NCI-H187 (cell line): Measurements from ENCODE around the gene GHR.

Experiments
- DNase-seq, 2 experiments: peaks; one replicate each; lab custom pipeline; 2025; lab: John Stamatoyannopoulos, UW

GHR gene

GRCh38 chr5:42516282-42517042 is 93.2 kb downstream of the GHR start:
- DNase-seq: no peak

- no peak for DNase-seq
Measured at GRCh38 chr5:42517164-42517563, 93.9 kb downstream of the GHR start.

- no peak for DNase-seq
Measured at GRCh38 chr5:42518595-42519221, 95.5 kb downstream of the GHR start.

GRCh38 chr5:42520203-42520602 is 97.0 kb downstream of the GHR start:
- no peak for DNase-seq

- DNase-seq: no peak
Measured at GRCh38 chr5:42520957-42521356, 97.7 kb downstream of the GHR start.

GRCh38 chr5:42521406-42521805 is 98.2 kb downstream of the GHR start:
- DNase-seq: no peak

GRCh38 chr5:42522783-42523182 is 99.5 kb downstream of the GHR start:
- DNase-seq: no peak

GRCh38 chr5:42526179-42526578 is 102.9 kb downstream of the GHR start:
- DNase-seq: no peak

- no peak for DNase-seq
Measured at GRCh38 chr5:42531611-42532010, 108.4 kb downstream of the GHR start.

- DNase-seq: no peak
Measured at GRCh38 chr5:42542106-42542505, 118.9 kb downstream of the GHR start.

- no peak for DNase-seq
Measured at GRCh38 chr5:42543774-42544173, 120.5 kb downstream of the GHR start.

GRCh38 chr5:42545038-42545437 is 121.8 kb downstream of the GHR start:
- no peak for DNase-seq

GRCh38 chr5:42547141-42547540 is 123.9 kb downstream of the GHR start:
- DNase-seq: no peak

- no peak for DNase-seq
Measured at GRCh38 chr5:42547894-42548293, 124.7 kb downstream of the GHR start.

- DNase-seq: no peak
Measured at GRCh38 chr5:42552597-42552996, 129.4 kb downstream of the GHR start.

GRCh38 chr5:42553461-42553860 is 130.2 kb downstream of the GHR start:
- no peak for DNase-seq

GRCh38 chr5:42555010-42555409 is 131.8 kb downstream of the GHR start:
- DNase-seq: no peak

GRCh38 chr5:42555797-42556196 is 132.6 kb downstream of the GHR start:
- DNase-seq: no peak

- no peak for DNase-seq
Measured at GRCh38 chr5:42557689-42558088, 134.4 kb downstream of the GHR start.

- no peak for DNase-seq
Measured at GRCh38 chr5:42561656-42562055, 138.4 kb downstream of the GHR start.

- DNase-seq: no peak
Measured at GRCh38 chr5:42564689-42565356, 141.6 kb downstream of the GHR start.

GRCh38 chr5:42566652-42567295 is 143.5 kb downstream of the GHR start:
- no peak for DNase-seq

- DNase-seq: no peak
Measured at GRCh38 chr5:42569325-42569724, 146.1 kb downstream of the GHR start.
